HEK293 (cell line): Measurements from ENCODE around the gene MAD2L1BP.

Experiments used
- BCL11A ChIP-seq: fragments of 450-650 bp; formaldehyde crosslinking; IDR thresholded peaks from 2 replicates; pipeline ENCODE4 v1.5.1; 2016; ENCODE audit warnings: low read depth, missing biosample characterization, missing genetic modification characterization
- MZF1 ChIP-seq: fragments of 450-650 bp; formaldehyde crosslinking; IDR thresholded peaks from 2 replicates; pipeline ENCODE4 v1.5.1; 2017; ENCODE audit warnings: missing biosample characterization, missing genetic modification characterization, borderline replicate concordance
- RBAK ChIP-seq: fragments of 450-650 bp; formaldehyde crosslinking; IDR thresholded peaks from 2 replicates; pipeline ENCODE4 v1.5.1; 2016; ENCODE audit warnings: missing biosample characterization, missing genetic modification characterization
- SP3 ChIP-seq: fragments of 450-650 bp; formaldehyde crosslinking; IDR thresholded peaks from 2 replicates; pipeline ENCODE4 v1.5.1; 2016; ENCODE audit warnings: missing biosample characterization, missing genetic modification characterization
- TCF7L2 ChIP-seq: IDR thresholded peaks from 2 replicates; pipeline ENCODE4 v1.6.1; 2011; ENCODE audit warnings: low read depth, mild to moderate bottlenecking, inconsistent platforms, low read length, moderate library complexity, borderline replicate concordance
- ZBTB1 ChIP-seq: fragments of 450-650 bp; formaldehyde crosslinking; IDR thresholded peaks from 2 replicates; pipeline ENCODE4 v1.5.1; 2016; ENCODE audit warnings: missing biosample characterization, missing genetic modification characterization
- ZBTB17 ChIP-seq: fragments of 450-650 bp; formaldehyde crosslinking; IDR thresholded peaks from 2 replicates; pipeline ENCODE4 v1.5.1; 2016; ENCODE audit warnings: missing biosample characterization, missing genetic modification characterization
- ZFP41 ChIP-seq: fragments of 450-650 bp; formaldehyde crosslinking; IDR thresholded peaks from 2 replicates; pipeline ENCODE4 v1.5.1; 2016; ENCODE audit warnings: missing biosample characterization, missing genetic modification characterization, borderline replicate concordance
- ZNF184 ChIP-seq: fragments of 450-650 bp; IDR thresholded peaks from 2 replicates; pipeline ENCODE4 v1.5.1; 2018; ENCODE audit warnings: missing biosample characterization, mild to moderate bottlenecking, missing genetic modification characterization
- ZNF2 ChIP-seq: fragments of 450-650 bp; formaldehyde crosslinking; IDR thresholded peaks from 2 replicates; pipeline ENCODE4 v1.5.1; 2016; ENCODE audit warnings: missing biosample characterization, missing genetic modification characterization
- ZNF239 ChIP-seq: fragments of 450-650 bp; formaldehyde crosslinking; IDR thresholded peaks from 2 replicates; pipeline ENCODE4 v1.5.1; 2016; ENCODE audit warnings: missing biosample characterization, missing genetic modification characterization
- ZNF24 ChIP-seq: fragments of 450-650 bp; formaldehyde crosslinking; IDR thresholded peaks from 2 replicates; pipeline ENCODE4 v1.5.1; 2016; ENCODE audit warnings: missing biosample characterization, missing genetic modification characterization
- ZNF324 ChIP-seq: fragments of 450-650 bp; formaldehyde crosslinking; IDR thresholded peaks from 2 replicates; pipeline ENCODE4 v1.5.1; 2016; ENCODE audit warnings: missing biosample characterization, missing genetic modification characterization
- ZNF354C ChIP-seq: fragments of 450-650 bp; formaldehyde crosslinking; IDR thresholded peaks from 2 replicates; pipeline ENCODE4 v1.5.1; 2016; ENCODE audit warnings: missing biosample characterization, missing genetic modification characterization, low read depth, borderline replicate concordance
- ZNF521 ChIP-seq: fragments of 450-650 bp; formaldehyde crosslinking; IDR thresholded peaks from 2 replicates; pipeline ENCODE4 v1.5.1; 2017; ENCODE audit warnings: missing biosample characterization, mild to moderate bottlenecking, missing genetic modification characterization
- ZNF558 ChIP-seq: fragments of 450-650 bp; formaldehyde crosslinking; IDR thresholded peaks from 2 replicates; pipeline ENCODE4 v1.5.1; 2016; ENCODE audit warnings: missing biosample characterization, missing genetic modification characterization
- ZNF621 ChIP-seq: fragments of 450-650 bp; formaldehyde crosslinking; IDR thresholded peaks from 2 replicates; pipeline ENCODE4 v1.5.1; 2017; ENCODE audit warnings: missing biosample characterization, missing genetic modification characterization
- ZNF623 ChIP-seq: fragments of 450-650 bp; formaldehyde crosslinking; IDR thresholded peaks from 2 replicates; pipeline ENCODE4 v1.5.1; 2016; ENCODE audit warnings: missing biosample characterization, missing genetic modification characterization
- ZNF658 ChIP-seq: fragments of 450-650 bp; formaldehyde crosslinking; IDR thresholded peaks from 2 replicates; pipeline ENCODE4; 2016; ENCODE audit warnings: missing biosample characterization, missing genetic modification characterization
- ZNF777 ChIP-seq: fragments of 450-650 bp; formaldehyde crosslinking; IDR thresholded peaks from 2 replicates; pipeline ENCODE4 v1.5.1; 2017; ENCODE audit warnings: missing biosample characterization, missing genetic modification characterization, borderline replicate concordance
- TF ChIP-seq, protein P1 (sequence below): fragments of 450-650 bp; formaldehyde crosslinking; IDR thresholded peaks from 2 replicates; pipeline ENCODE4 v1.5.1; 2016; ENCODE audit warnings: missing biosample characterization, missing genetic modification characterization, borderline replicate concordance
- TF ChIP-seq, protein P2 (sequence below): fragments of 450-650 bp; formaldehyde crosslinking; IDR thresholded peaks from 2 replicates; pipeline ENCODE4 v1.5.1; 2016; ENCODE audit warnings: missing biosample characterization, missing genetic modification characterization
- TF ChIP-seq, protein P3 (sequence below): fragments of 450-650 bp; formaldehyde crosslinking; IDR thresholded peaks from 2 replicates; pipeline ENCODE4 v1.5.1; 2016; ENCODE audit warnings: missing biosample characterization, missing genetic modification characterization
- TF ChIP-seq, protein P4 (sequence below): fragments of 450-650 bp; formaldehyde crosslinking; IDR thresholded peaks from 2 replicates; pipeline ENCODE4 v1.5.1; 2016; ENCODE audit warnings: missing biosample characterization, missing genetic modification characterization
- TF ChIP-seq, protein P5 (sequence below): fragments of 450-650 bp; formaldehyde crosslinking; IDR thresholded peaks from 2 replicates; pipeline ENCODE4; 2016; ENCODE audit warnings: missing biosample characterization, missing genetic modification characterization
- TF ChIP-seq, protein P6 (sequence below): fragments of 450-650 bp; formaldehyde crosslinking; IDR thresholded peaks from 2 replicates; pipeline ENCODE4 v1.5.1; 2016; ENCODE audit warnings: missing biosample characterization, missing genetic modification characterization

MAD2L1BP gene

DNA sequence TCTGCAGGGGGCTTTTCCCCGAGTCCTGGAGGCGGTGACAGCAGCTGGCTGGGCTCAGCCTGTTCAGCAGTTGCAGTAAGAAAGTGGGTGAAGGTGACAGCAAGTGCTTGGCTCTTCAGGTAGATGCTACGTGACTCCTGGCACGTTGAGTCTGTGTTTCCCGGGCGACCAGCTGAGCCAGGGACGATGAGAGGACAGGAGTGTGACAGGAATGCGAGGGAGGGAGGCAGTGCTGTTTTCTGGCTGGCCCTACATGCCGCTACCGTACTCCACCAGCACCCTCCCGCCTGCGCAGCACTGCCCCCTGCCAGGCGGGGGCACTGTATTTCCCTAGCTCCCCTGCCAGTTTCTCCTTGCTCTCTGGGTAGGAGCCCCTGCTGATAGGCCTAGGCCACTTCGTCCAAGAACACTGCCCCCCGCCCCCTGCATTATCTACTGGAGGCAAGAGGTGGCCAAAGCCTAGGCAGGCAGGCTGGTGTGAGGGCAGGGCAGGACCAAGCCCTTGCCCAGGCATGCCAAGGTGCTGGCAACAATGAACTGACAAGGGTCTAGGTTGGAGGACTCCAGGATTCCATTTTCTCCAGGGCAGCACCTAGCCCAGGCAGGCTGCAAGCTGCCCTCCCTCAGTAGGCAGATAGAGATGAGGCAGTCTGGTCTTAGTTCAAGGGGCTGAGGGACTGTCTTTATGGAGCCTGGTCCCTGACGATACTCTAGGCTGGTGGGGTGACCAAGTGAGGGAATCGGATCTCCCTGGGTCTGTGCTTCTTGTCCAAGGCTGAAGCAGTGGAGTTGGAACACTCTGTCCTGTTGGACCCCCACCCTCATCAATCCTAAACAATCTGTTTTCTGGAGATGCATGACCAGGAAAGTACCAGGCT is 32.8 kb downstream of the MAD2L1BP start (continued):
- TF ChIP-seq, protein P1, sequence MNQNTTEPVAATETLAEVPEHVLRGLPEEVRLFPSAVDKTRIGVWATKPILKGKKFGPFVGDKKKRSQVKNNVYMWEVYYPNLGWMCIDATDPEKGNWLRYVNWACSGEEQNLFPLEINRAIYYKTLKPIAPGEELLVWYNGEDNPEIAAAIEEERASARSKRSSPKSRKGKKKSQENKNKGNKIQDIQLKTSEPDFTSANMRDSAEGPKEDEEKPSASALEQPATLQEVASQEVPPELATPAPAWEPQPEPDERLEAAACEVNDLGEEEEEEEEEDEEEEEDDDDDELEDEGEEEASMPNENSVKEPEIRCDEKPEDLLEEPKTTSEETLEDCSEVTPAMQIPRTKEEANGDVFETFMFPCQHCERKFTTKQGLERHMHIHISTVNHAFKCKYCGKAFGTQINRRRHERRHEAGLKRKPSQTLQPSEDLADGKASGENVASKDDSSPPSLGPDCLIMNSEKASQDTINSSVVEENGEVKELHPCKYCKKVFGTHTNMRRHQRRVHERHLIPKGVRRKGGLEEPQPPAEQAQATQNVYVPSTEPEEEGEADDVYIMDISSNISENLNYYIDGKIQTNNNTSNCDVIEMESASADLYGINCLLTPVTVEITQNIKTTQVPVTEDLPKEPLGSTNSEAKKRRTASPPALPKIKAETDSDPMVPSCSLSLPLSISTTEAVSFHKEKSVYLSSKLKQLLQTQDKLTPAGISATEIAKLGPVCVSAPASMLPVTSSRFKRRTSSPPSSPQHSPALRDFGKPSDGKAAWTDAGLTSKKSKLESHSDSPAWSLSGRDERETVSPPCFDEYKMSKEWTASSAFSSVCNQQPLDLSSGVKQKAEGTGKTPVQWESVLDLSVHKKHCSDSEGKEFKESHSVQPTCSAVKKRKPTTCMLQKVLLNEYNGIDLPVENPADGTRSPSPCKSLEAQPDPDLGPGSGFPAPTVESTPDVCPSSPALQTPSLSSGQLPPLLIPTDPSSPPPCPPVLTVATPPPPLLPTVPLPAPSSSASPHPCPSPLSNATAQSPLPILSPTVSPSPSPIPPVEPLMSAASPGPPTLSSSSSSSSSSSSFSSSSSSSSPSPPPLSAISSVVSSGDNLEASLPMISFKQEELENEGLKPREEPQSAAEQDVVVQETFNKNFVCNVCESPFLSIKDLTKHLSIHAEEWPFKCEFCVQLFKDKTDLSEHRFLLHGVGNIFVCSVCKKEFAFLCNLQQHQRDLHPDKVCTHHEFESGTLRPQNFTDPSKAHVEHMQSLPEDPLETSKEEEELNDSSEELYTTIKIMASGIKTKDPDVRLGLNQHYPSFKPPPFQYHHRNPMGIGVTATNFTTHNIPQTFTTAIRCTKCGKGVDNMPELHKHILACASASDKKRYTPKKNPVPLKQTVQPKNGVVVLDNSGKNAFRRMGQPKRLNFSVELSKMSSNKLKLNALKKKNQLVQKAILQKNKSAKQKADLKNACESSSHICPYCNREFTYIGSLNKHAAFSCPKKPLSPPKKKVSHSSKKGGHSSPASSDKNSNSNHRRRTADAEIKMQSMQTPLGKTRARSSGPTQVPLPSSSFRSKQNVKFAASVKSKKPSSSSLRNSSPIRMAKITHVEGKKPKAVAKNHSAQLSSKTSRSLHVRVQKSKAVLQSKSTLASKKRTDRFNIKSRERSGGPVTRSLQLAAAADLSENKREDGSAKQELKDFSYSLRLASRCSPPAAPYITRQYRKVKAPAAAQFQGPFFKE (tag by site-specific recombination) = no peak
- TF ChIP-seq, protein P2, sequence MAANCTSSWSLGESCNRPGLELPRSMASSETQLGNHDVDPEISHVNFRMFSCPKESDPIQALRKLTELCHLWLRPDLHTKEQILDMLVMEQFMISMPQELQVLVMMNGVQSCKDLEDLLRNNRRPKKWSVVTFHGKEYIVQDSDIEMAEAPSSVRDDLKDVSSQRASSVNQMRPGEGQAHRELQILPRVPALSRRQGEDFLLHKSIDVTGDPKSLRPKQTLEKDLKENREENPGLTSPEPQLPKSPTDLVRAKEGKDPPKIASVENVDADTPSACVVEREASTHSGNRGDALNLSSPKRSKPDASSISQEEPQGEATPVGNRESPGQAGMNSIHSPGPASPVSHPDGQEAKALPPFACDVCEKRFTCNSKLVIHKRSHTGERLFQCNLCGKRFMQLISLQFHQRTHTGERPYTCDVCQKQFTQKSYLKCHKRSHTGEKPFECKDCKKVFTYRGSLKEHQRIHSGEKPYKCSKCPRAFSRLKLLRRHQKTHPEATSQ = no peak
- TF ChIP-seq ZNF558 (tag by site-specific recombination) (no peak), SP3 (no peak), ZNF24 (tag by site-specific recombination) (0 out of 2 replicates have a peak, but pooled peaks have one; percentile 19), ZNF239 (tag by site-specific recombination) (no peak), ZNF324 (tag by site-specific recombination) (no peak; the same call in 1 of the 2 replicates), ZNF354C (tag by site-specific recombination) (no peak), ZNF621 (tag by site-specific recombination) (no peak), ZFP41 (no peak), BCL11A (tag by site-specific recombination) (no peak), ZNF184 (no peak), ZBTB17 (tag by site-specific recombination) (peak; percentile 78), ZNF521 (no peak), MZF1 (no peak), ZNF2 (tag by site-specific recombination) (0 out of 2 replicates have a peak, but pooled peaks have one; percentile 14), TCF7L2 (no peak), ZNF777 (no peak), ZNF658 (tag by site-specific recombination) (no peak), ZBTB1 (tag by site-specific recombination) (no peak), ZNF623 (no peak), RBAK (tag by site-specific recombination) (no peak)
- TF ChIP-seq, protein P3, sequence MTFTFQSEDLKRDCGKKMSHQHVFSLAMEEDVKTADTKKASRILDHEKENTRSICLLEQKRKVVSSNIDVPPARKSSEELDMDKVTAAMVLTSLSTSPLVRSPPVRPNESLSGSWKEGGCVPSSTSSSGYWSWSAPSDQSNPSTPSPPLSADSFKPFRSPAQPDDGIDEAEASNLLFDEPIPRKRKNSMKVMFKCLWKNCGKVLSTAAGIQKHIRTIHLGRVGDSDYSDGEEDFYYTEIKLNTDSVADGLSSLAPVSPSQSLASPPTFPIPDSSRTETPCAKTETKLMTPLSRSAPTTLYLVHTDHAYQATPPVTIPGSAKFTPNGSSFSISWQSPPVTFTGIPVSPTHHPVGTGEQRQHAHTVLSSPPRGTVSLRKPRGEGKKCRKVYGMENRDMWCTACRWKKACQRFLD (tag by site-specific recombination) = no peak
- TF ChIP-seq, protein P4, sequence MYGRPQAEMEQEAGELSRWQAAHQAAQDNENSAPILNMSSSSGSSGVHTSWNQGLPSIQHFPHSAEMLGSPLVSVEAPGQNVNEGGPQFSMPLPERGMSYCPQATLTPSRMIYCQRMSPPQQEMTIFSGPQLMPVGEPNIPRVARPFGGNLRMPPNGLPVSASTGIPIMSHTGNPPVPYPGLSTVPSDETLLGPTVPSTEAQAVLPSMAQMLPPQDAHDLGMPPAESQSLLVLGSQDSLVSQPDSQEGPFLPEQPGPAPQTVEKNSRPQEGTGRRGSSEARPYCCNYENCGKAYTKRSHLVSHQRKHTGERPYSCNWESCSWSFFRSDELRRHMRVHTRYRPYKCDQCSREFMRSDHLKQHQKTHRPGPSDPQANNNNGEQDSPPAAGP (tag by site-specific recombination) = peak; percentile 83
- TF ChIP-seq, protein P5, sequence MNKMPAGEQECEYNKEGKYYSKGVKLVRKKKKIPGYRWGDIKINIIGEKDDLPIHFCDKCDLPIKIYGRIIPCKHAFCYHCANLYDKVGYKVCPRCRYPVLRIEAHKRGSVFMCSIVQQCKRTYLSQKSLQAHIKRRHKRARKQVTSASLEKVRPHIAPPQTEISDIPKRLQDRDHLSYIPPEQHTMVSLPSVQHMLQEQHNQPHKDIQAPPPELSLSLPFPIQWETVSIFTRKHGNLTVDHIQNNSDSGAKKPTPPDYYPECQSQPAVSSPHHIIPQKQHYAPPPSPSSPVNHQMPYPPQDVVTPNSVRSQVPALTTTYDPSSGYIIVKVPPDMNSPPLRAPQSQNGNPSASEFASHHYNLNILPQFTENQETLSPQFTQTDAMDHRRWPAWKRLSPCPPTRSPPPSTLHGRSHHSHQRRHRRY (tag by site-specific recombination) = no peak
- TF ChIP-seq, protein P6, sequence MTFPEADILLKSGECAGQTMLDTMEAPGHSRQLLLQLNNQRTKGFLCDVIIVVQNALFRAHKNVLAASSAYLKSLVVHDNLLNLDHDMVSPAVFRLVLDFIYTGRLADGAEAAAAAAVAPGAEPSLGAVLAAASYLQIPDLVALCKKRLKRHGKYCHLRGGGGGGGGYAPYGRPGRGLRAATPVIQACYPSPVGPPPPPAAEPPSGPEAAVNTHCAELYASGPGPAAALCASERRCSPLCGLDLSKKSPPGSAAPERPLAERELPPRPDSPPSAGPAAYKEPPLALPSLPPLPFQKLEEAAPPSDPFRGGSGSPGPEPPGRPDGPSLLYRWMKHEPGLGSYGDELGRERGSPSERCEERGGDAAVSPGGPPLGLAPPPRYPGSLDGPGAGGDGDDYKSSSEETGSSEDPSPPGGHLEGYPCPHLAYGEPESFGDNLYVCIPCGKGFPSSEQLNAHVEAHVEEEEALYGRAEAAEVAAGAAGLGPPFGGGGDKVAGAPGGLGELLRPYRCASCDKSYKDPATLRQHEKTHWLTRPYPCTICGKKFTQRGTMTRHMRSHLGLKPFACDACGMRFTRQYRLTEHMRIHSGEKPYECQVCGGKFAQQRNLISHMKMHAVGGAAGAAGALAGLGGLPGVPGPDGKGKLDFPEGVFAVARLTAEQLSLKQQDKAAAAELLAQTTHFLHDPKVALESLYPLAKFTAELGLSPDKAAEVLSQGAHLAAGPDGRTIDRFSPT (tag by site-specific recombination) = peak; percentile 73; the same call in 1 of the 2 replicates
